GM18867 (cell line): ENCODE measurements around the gene TRIM75.
"Not testable (repeated sequence)": the region's sequence is repeated elsewhere in the genome, so short reads cannot be mapped to it uniquely, and the experiment has no call there.

Source experiments
- ATAC-seq: cut with Tn5 transposase; IDR thresholded peaks from one replicate; pipeline ENCODE4 v1.9.1; 2021; ENCODE audit warnings: mild to moderate bottlenecking, moderate library complexity; ENCODE audit not compliant: unreplicated experiment

The TRIM75 gene

DNA sequence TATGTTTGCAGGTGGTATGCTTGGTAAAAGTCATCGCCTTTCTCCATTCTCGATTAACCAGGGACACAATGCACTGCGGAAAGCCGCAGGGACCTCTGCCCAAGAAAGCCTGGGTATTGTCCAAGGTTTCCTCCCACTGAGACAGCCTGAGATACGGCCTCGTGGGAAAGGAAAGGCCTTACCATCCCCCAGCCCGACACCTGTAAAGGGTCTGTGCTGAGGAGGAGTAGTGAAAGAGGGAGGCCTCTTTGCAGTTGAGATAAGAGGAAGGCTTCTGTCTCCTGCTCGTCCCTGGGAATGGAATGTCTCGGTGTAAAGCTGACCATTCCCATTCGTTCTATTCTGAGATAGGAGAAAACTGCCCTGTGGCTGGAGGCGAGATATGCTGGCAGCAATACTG is 19.7 kb downstream of the TRIM75 start:
- not testable (repeated sequence) for ATAC-seq

DNA sequence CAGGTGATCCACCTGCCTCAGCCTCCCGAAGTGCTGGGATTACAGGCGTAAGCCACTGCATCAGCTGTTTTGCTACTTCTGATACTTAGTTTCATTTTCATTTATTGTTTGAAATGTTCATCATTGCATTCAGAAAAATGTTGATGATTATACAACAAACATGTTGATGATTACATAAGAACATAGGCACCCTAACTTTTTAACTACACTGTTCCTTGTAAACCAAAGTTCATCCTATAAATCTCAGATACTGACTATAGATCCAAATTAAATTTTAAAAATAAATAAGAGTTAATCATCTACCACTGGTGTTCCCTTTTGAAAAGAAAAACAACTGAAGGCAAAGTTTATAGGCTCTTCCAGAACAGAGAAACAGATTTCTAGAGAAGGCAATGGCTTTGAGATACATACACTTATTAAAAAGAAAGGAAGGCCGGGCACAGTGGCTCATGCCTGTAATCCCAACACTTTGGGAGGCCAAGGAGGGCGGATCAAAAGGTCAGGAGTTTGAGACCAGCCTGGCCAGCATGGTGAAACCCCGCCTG is 23.4 kb downstream of the TRIM75 start:
- ATAC-seq, result no peak

DNA sequence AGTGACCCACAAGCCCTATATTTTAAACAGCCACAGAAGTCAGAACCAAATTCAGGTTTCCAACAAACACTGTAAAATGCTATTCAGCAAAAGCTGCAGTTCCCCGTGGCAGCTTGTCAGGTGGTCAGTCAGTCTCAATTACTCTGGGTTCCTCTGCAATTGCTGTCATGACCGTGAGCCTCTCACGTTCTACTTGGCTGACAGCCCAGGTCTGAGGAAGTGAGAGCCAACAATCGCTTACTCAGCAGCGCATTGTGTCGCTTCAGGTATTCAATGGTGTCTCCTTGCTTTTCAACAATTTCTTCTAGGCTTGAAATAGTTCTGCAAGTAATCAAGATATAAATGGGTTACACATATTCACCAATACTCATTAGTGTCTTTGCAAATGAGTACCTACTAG is 25.8 kb downstream of the TRIM75 start:
- ATAC-seq, result no peak

DNA sequence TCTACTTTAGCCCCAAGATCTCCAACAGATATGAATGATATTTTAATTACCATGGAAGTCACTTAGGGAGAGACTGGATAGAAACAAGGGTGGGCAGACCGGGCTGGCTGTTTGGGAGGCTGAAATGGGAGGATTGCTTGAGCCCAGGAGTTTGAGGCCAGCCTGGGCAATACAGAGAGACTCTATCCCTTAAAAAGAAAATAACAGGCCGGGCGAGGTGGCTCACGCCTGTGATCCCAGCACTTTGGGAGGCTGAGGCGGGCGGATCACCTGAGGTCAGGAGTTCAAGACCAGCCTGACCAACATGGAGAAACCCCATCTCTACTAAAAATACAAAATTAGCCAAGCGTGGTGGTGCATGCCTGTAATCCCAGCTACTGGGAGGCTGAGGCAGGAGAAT is 31.1 kb downstream of the TRIM75 start:
- not testable (repeated sequence) for ATAC-seq

DNA sequence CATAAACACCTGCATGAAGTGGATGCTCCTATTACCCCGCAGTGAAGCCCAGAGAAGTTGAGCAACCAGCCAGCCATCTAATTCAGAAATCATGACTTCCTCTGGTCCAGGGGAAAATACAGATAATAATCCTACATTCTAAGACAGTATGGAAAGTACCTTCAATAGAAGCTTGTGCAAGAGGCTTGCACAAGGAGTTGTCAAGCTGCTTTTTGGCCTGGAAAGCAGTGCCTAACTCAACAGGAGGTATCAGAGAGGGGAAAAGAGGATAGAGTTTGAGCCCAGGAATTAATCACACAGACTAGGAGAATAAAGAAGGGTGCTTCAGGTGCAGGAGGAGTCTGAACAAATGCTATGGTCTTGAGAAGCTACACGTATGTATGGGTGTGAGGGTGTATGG is 32.3 kb downstream of the TRIM75 start:
- no peak for ATAC-seq

DNA sequence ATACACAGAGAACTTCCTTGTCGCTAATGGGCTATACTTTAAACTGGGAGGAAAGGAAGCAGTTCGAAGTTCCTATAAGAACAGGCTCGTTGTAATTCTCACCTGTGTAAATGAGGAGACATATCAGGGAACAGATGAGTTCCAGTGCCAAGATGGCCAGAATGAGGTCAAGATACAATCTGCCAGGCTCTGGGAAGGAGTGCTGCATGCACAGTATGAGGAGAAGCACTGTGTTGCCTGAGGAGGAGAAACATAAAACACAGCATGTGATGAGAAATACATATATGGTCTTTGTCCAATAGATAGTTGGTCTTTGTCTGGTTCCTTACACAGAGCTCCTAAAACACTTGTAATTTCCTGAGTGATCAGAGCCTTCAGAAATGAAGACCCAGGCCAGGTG is 34.7 kb downstream of the TRIM75 start:
- no peak for ATAC-seq

DNA sequence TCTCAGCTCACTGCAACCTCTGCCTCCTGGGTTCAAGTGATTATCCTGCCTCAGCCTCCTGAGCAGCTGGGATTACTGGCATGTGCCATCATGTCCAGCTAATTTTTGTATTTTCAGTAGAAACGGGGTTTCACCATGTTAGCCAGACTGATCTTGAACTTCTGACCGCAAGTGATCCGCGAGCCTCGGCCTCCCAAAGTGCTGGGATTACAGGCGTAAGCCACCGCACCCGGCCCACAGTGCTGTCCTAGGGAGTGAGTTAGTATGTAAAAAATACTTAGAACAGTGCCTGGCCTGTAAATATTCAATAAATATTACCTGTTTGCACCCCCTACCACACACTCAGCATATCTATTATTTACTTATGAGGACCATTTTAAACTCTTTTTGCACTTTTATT is 38.5 kb downstream of the TRIM75 start:
- ATAC-seq, result not testable (repeated sequence)

DNA sequence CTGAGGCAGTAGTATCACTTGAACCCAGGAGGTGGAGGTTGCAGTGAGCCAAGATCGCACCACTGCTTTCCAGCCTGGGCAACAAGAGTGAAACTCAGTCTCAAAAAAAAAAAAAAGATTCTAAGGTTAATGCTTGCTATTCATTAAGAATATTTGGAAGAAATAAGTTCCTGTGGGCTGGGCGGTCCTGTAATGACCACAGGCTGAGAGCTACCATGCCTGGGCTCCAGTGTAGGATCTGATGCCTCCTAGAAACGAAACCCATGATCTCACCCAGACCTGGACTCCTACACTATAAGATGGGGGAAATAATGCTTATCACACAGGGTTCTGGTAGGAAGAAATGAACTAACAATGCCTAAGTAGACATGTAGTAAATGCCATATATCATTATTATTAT is 41.2 kb downstream of the TRIM75 start:
- no peak for ATAC-seq

DNA sequence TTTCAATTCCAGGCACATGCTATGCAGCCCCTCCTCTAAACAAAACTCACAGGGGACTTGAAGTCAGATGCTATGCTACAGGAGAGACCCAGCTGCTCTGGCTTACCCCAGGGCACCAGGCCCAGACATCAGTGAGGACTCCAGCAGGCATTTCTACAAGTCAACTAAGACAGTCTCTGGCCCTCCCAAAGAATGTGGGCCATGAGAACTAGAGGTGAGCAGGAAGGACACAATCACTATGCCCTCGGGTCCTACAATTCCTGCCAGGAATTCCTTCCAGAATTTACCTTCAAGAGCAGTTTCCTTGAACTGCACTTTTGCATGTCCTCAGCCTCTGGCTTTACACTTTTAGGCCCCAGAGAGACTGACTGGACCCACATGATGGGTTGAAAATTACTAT is 41.6 kb downstream of the TRIM75 start:
- ATAC-seq, result no peak

DNA sequence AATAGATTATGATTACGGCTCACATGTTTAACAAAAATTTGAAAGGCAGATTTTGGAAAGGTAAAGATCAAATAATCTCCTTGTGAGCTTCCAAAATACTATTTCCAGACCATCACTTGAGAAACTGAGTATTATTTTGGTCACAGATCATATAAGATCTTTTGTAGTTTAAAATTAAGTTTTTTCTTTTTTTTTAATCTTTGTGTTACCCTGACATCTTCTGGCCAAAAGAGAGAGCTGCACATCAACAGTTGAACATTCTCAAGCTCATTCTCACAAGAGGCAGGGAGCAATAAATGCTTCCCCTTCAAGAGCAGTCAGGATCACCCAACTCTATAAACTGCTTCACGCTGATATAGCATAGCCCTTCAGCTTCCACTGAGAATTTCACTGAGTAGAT is 43.1 kb downstream of the TRIM75 start:
- no peak for ATAC-seq

DNA sequence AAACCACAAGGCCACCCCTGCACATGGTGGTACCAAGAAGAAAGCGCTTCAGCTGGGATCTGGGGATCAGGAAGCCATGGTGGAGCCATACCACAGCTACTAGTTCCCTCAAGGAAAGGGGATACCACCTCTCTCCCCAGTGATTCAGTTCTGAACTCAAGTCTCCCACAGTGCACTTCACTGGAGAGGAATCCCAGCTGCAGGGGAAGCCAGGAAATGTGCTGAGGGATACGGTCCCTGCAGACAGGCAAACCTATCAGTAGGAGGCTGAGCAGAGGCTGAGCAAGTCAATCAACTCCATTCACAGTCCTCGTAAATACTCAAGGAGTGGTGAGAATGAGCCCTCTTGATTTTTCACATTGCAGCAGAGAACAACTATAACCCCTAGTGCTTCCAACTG is 48.0 kb downstream of the TRIM75 start:
- ATAC-seq, result no peak

DNA sequence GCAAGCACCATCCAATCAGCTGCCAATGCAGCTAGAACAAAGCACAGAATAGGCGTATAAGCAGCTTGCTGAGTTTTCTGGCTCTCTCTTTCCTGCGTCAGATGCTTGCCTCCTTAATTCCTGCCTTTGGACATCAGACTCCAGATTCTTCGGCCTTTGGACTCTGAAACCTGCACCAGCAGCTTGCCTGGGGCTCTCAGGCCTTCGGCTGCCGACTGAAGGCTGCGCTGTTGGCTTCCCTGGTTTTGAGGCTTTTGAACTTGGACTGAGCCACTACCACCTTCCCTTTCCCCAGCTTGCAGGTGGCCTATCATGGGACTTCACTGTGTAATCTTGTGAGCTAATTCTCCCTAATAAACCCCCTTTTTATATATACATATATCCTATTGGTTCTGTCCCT is 52.9 kb downstream of the TRIM75 start:
- ATAC-seq, result no peak
